CD4-positive, alpha-beta T cell (primary cell): ENCODE measurements around the gene RBM19. TPM values are rescaled to one million over a fixed set of nuclear protein-coding genes. Genes with fewer than 3 reads are reported as not detected.

Experiments
- ATAC-seq: fragments of 200-7000 bp; cut with Tn5 transposase; one replicate; pipeline ENCODE4 v1.10.0; 2022; ENCODE audit warnings: mild to moderate bottlenecking; ENCODE audit not compliant: poor library complexity
- CTCF ChIA-PET: fragments of 350-600 bp; sonication (Branson Sonifier 250); formaldehyde crosslinking; loops from one replicate; lab custom pipeline; 2021; ENCODE audit warnings: antibody characterized with exemption, inconsistent platforms; lab: Charles Lee
- POLR2A ChIA-PET: fragments of 350-600 bp; sonication (Branson Sonifier 250); formaldehyde crosslinking; loops from one replicate; lab custom pipeline; 2021; ENCODE audit warnings: antibody characterized with exemption, inconsistent platforms; lab: Charles Lee
- DNase-seq, 14 experiments: peaks; one replicate each; pipeline ENCODE4 v3.0.0-alpha.2; 2013 to 2020; ENCODE audit warnings: mixed read lengths in 2 of 14
- H3K27ac ChIP-seq, 2 donors: one replicate each; pipeline versions ENCODE4 v1.5.1 to v1.7.0; 2013; ENCODE audit warnings: low read length in 2 of 2, low read depth in 1 of 2, mild to moderate bottlenecking in 1 of 2
- H3K27me3 ChIP-seq, 2 experiments: 1 replicate in 1 of 2; 2 replicates in 1 of 2; pipeline versions ENCODE4 v1.6.1 to v1.7.0; 2013; ENCODE audit warnings: low read length in 2 of 2, control low read depth in 1 of 2, mild to moderate bottlenecking in 1 of 2, moderate library complexity in 1 of 2; ENCODE audit not compliant: insufficient read depth in 2 of 2, control insufficient read depth in 1 of 2
- H3K36me3 ChIP-seq: one replicate; pipeline ENCODE4 v1.6.1; 2013; ENCODE audit warnings: low read length, control low read depth; ENCODE audit not compliant: insufficient read depth
- H3K4me1 ChIP-seq: one replicate; pipeline ENCODE4 v1.6.1; 2013; ENCODE audit warnings: low read length, control low read depth; ENCODE audit not compliant: insufficient read depth
- H3K4me3 ChIP-seq: one replicate; pipeline ENCODE4 v1.5.1; 2013; ENCODE audit warnings: mild to moderate bottlenecking, low read length, moderate library complexity
- H3K9me3 ChIP-seq, 2 experiments: 1 replicate in 1 of 2; 2 replicates in 1 of 2; pipeline versions ENCODE4 v1.6.1 to v1.7.0; 2013; ENCODE audit warnings: low read length in 2 of 2, mild to moderate bottlenecking in 2 of 2, control low read depth in 1 of 2, moderate library complexity in 1 of 2; ENCODE audit not compliant: control insufficient read depth in 1 of 2, insufficient read depth in 1 of 2
- H3K27ac Mint-ChIP-seq: one replicate; pipeline ENCODE4 v1.8.0; 2020; ENCODE audit warnings: mixed read lengths
- H3K27me3 Mint-ChIP-seq: one replicate; pipeline ENCODE4 v1.8.0; 2021; ENCODE audit warnings: mixed read lengths
- H3K36me3 Mint-ChIP-seq: one replicate; pipeline ENCODE4 v1.8.0; 2021; ENCODE audit warnings: low read depth, mixed read lengths
- H3K4me1 Mint-ChIP-seq: one replicate; pipeline ENCODE4 v1.8.0; 2021; ENCODE audit warnings: low read depth, mixed read lengths
- H3K4me3 Mint-ChIP-seq: one replicate; pipeline ENCODE4 v1.8.0; 2020; ENCODE audit warnings: mild to moderate bottlenecking, mixed read lengths
- H3K9me3 Mint-ChIP-seq: one replicate; pipeline ENCODE4 v1.8.0; 2020; ENCODE audit warnings: mixed read lengths
- intact Hi-C, 2 experiments: fragments of 100-400 bp; cut with DNase I in 1 of 2; cut with micrococcal nuclease in 1 of 2; formaldehyde crosslinking; loops; one replicate each; pipeline versions ENCODE4 v1.15.1 to v1.9.0; 2023 to 2025; cut with DNase I, micrococcal nuclease
- total RNA-seq, 174 experiments: library from RNA in 2 of 174; stranded (reverse) in 2 of 174; gene quantifications; one replicate each; pipeline ENCODE4 v1.2.3 and lab custom pipeline; 2021 to 2026
- TF ChIP-seq, protein P1 (sequence below): fragments of 200-600 bp; IDR thresholded peaks from one replicate; pipeline ENCODE4 v1.8.0; 2022; ENCODE audit warnings: antibody characterized with exemption, mild to moderate bottlenecking

RBM19 gene
- total RNA-seq, 2 experiments from 2014 or later, result 57.1 to 58.5 TPM

DNA sequence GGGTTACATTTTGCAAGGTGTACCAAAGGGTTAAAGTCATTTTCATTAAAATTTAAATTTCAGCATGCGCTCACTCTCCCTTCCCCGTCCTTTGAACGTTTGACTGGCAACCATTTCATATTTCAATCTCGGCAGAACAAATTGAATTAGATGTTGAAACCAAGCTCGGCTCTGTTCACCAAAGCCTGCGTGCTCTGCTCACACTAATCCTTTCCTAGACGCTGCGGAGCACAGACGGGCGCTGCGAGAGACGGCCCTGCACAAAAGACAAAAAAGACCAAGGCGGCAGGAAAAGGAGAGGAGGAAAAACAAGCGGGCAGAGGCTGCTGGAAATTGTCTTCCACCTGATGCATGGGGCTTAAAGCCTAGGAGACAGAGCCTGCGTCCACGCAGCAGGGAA, 149.3 kb downstream of the RBM19 start:
- peaks cover 6% of the 10 kb centered on the region for H3K9me3 Mint-ChIP-seq
- no peak for DNase-seq
- H3K27ac ChIP-seq, result no peak overlapping the region
- peaks cover 0 to 12% of the 10 kb centered on the region in 2 experiments for H3K9me3 ChIP-seq
- peaks cover 55% of the 10 kb centered on the region for H3K36me3 Mint-ChIP-seq
- H3K36me3 ChIP-seq, result peaks cover 5% of the 10 kb centered on the region
- intact Hi-C loops, result no loop called here
- POLR2A ChIA-PET, result no interaction called here
- H3K4me3 Mint-ChIP-seq, result no peak overlapping the region
- H3K4me1 ChIP-seq, result no peaks in the 10 kb centered on the region
- H3K27ac Mint-ChIP-seq, result no peak overlapping the region
- TF ChIP-seq, protein P1, sequence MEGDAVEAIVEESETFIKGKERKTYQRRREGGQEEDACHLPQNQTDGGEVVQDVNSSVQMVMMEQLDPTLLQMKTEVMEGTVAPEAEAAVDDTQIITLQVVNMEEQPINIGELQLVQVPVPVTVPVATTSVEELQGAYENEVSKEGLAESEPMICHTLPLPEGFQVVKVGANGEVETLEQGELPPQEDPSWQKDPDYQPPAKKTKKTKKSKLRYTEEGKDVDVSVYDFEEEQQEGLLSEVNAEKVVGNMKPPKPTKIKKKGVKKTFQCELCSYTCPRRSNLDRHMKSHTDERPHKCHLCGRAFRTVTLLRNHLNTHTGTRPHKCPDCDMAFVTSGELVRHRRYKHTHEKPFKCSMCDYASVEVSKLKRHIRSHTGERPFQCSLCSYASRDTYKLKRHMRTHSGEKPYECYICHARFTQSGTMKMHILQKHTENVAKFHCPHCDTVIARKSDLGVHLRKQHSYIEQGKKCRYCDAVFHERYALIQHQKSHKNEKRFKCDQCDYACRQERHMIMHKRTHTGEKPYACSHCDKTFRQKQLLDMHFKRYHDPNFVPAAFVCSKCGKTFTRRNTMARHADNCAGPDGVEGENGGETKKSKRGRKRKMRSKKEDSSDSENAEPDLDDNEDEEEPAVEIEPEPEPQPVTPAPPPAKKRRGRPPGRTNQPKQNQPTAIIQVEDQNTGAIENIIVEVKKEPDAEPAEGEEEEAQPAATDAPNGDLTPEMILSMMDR, result no peak
- no peaks in the 10 kb centered on the region for H3K27me3 Mint-ChIP-seq
- ATAC-seq, result no peak
- CTCF ChIA-PET, result no interaction called here
- no peak overlapping the region for H3K4me3 ChIP-seq
- H3K27me3 ChIP-seq, result no peaks in the 10 kb centered on the region
- no peaks in the 10 kb centered on the region for H3K4me1 Mint-ChIP-seq

DNA sequence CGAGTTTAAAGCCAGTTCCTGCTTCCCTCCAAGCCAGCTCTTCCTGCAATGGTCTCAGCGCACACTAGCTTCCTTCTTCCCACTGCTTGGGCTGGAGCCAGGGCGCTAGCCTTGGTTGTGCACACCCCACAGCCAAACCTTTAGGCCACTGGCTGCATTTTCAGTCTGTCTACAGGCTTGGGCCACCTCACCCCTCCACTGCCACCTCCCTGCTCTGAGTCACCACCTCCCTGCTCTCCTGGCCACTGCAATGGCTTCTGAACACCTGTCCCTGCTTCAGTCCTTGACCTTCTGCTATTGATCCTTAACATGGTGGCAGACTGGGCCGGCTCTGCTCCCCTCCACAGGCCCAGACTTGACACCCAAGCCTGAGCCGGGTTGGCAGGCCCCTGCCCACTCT, 151.1 kb downstream of the RBM19 start:
- ChIA-PET CTCF (no interaction called here), POLR2A (no interaction called here)
- TF ChIP-seq, protein P1, result no peak
- H3K4me1 ChIP-seq, result no peaks in the 10 kb centered on the region
- intact Hi-C loops, result no loop called here
- DNase-seq, result no peak
- no peaks in the 10 kb centered on the region for H3K36me3 ChIP-seq
- no peak overlapping the region for H3K27ac ChIP-seq
- Mint-ChIP-seq H3K27me3 (no peaks in the 10 kb centered on the region), H3K4me1 (no peaks in the 10 kb centered on the region), H3K9me3 (peaks cover 6% of the 10 kb centered on the region), H3K36me3 (peaks cover 55% of the 10 kb centered on the region), H3K4me3 (no peak overlapping the region), H3K27ac (no peak overlapping the region)
- peaks cover 0 to 20% of the 10 kb centered on the region in 2 experiments for H3K9me3 ChIP-seq
- no peaks in the 10 kb centered on the region for H3K27me3 ChIP-seq
- H3K4me3 ChIP-seq, result no peak overlapping the region
- no peak for ATAC-seq

DNA sequence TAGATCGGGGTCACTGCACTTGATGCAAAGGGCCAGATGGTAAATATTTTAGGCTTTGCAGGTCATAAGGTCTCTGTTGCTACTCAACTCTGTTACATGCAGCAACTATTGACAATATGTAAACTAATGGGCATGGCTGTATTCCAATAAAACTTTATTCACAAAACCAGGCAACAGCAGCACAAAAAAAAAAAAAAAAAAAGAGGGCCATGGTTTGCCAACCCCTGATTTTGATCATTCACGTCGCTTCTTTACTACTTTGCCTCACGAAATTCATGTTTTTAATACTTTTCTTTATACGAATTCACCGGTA, 152.9 kb downstream of the RBM19 start:
- Mint-ChIP-seq H3K27ac (no peak overlapping the region), H3K4me3 (no peak overlapping the region), H3K36me3 (peaks cover 51% of the 10 kb centered on the region), H3K4me1 (no peaks in the 10 kb centered on the region), H3K9me3 (peaks cover 9% of the 10 kb centered on the region), H3K27me3 (no peaks in the 10 kb centered on the region)
- TF ChIP-seq, protein P1, result no peak
- H3K4me3 ChIP-seq, result no peak overlapping the region
- ATAC-seq, result no peak
- no peaks in the 10 kb centered on the region for H3K4me1 ChIP-seq
- H3K27me3 ChIP-seq, result no peaks in the 10 kb centered on the region
- H3K27ac ChIP-seq, result no peak overlapping the region
- ChIA-PET POLR2A (no interaction called here), CTCF (no interaction called here)
- no peaks in the 10 kb centered on the region for H3K36me3 ChIP-seq
- H3K9me3 ChIP-seq, result peaks cover 0 to 26% of the 10 kb centered on the region in 2 experiments
- intact Hi-C loops, result no loop called here
- DNase-seq, result no peak
